Measurements from ENCODE around the gene SIN3B. TPM values are rescaled to one million over a fixed set of nuclear protein-coding genes. Genes with fewer than 3 reads are reported as not detected.

Gene SIN3B
- polyA plus RNA-seq, 3 donors, result 7.2 to 154 (median 10.2) TPM

- DNase-seq, result no peak
- Histone ChIP-seq H3K4me1 (ENCODE audit: control insufficient read depth in 1 of 2, insufficient read depth in 2 of 2, low read length in 2 of 2) (peaks cover 58 to 60% of the 10 kb centered on the region in 2 donors), H3K4me3 (replicated peaks in 1 of 3; ENCODE audit: low read depth in 2 of 3, low read length in 3 of 3) (peak overlapping the region in 1 of 3 experiments; percentile 76), H3K9ac (ENCODE audit: insufficient read depth, low read length, poor library complexity, severe bottlenecking) (no peak overlapping the region), H3K27me3 (ENCODE audit: control insufficient read depth in 2 of 2, insufficient read depth in 2 of 2, low read length in 2 of 2) (peaks cover 0 to 20% of the 10 kb centered on the region in 2 donors), H3K9me3 (replicated peaks in 1 of 2; ENCODE audit: control insufficient read depth in 1 of 2, insufficient read depth in 1 of 2, low read length in 2 of 2) (no peaks in the 10 kb centered on the region), H3K4me2 (replicated peaks; ENCODE audit: extremely low read depth, low read length, poor library complexity, severe bottlenecking) (peak overlapping the region; percentile 78), H3K79me2 (ENCODE audit: insufficient read depth, low read length) (no peaks in the 10 kb centered on the region), H2AFZ (ENCODE audit: insufficient read depth, low read depth, low read length, poor library complexity, severe bottlenecking) (no peak overlapping the region), H3K36me3 (replicated peaks in 1 of 2; ENCODE audit: control insufficient read depth in 1 of 2, insufficient read depth in 2 of 2, low read length in 2 of 2) (no peaks in the 10 kb centered on the region), H4K20me1 (ENCODE audit: insufficient read depth, low read length) (no peaks in the 10 kb centered on the region), H3K27ac (ENCODE audit: low read depth in 1 of 2, low read length in 2 of 2) (no peak overlapping the region)
- TF ChIP-seq CTCF (IDR thresholded peaks at IDR 0.05), result no peak
- intact Hi-C loops (cut with micrococcal nuclease), result loop anchor here in 1 of 2 donors (2.0 to 5.0 kb wide), 2 partner anchors 66 to 120 kb away; no protein-coding TSS in a partner anchor
- 90% methylated on average over 5 of the region's 12 CpGs for WGBS (ENCODE audit: insufficient coverage)
- H3K27me3 Mint-ChIP-seq (ENCODE audit: low read depth in 3 of 3), result peaks cover 19 to 43% (median 35%) of the 10 kb centered on the region in 3 donors
- peaks cover 13 to 15% of the 10 kb centered on the region in 2 donors for H3K36me3 Mint-ChIP-seq
- H3K27ac Mint-ChIP-seq, result peak overlapping the region in 4 of 7 donors; percentile 30 to 74 (median 46)
- H3K4me1 Mint-ChIP-seq, result peaks cover 45% of the 10 kb centered on the region
- H3K4me3 Mint-ChIP-seq, result peak overlapping the region; percentile 66 to 71
- peaks cover 0 to 6% (median 2%) of the 10 kb centered on the region in 7 donors for H3K9me3 Mint-ChIP-seq
These were observed 69.3 kb downstream of the SIN3B start for GRCh38 chr19:16898361-16899015.

- H3K79me2 ChIP-seq (ENCODE audit: insufficient read depth, low read length), result no peaks in the 10 kb centered on the region
- H3K4me3 Mint-ChIP-seq, result peak overlapping the region; percentile 41 to 71
- H3K36me3 ChIP-seq (replicated peaks in 1 of 2; ENCODE audit: control insufficient read depth in 1 of 2, insufficient read depth in 2 of 2, low read length in 2 of 2), result no peaks in the 10 kb centered on the region
- H3K4me2 ChIP-seq (replicated peaks; ENCODE audit: extremely low read depth, low read length, poor library complexity, severe bottlenecking), result peak overlapping the region; percentile 34
- 0% methylated on average over 4 of the region's 7 CpGs for WGBS (ENCODE audit: insufficient coverage)
- peak overlapping the region in 1 of 3 experiments; percentile 23 for H3K4me3 ChIP-seq (replicated peaks in 1 of 3; ENCODE audit: low read depth in 2 of 3, low read length in 3 of 3)
- DNase-seq, result peak; percentile 66 to 73 (median 67)
- H3K9me3 ChIP-seq (replicated peaks in 1 of 2; ENCODE audit: control insufficient read depth in 1 of 2, insufficient read depth in 1 of 2, low read length in 2 of 2), result no peaks in the 10 kb centered on the region
- H3K27me3 ChIP-seq (ENCODE audit: control insufficient read depth in 2 of 2, insufficient read depth in 2 of 2, low read length in 2 of 2), result peaks cover 0 to 9% of the 10 kb centered on the region in 2 donors
- H3K27me3 Mint-ChIP-seq (ENCODE audit: low read depth in 3 of 3), result peaks cover 15 to 33% (median 27%) of the 10 kb centered on the region in 3 donors
- H2AFZ ChIP-seq (ENCODE audit: insufficient read depth, low read depth, low read length, poor library complexity, severe bottlenecking), result peak overlapping the region; percentile 71
- H3K27ac ChIP-seq (ENCODE audit: low read depth in 1 of 2, low read length in 2 of 2), result peak overlapping the region; percentile 17 to 41
- no peak overlapping the region for H3K9ac ChIP-seq (ENCODE audit: insufficient read depth, low read length, poor library complexity, severe bottlenecking)
- peaks cover 10 to 14% of the 10 kb centered on the region in 2 donors for H3K36me3 Mint-ChIP-seq
- H3K9me3 Mint-ChIP-seq, result peaks cover 0 to 7% (median 2%) of the 10 kb centered on the region in 7 donors
- H3K4me1 Mint-ChIP-seq, result peaks cover 36% of the 10 kb centered on the region
- H3K27ac Mint-ChIP-seq, result peak overlapping the region; percentile 15 to 84 (median 78)
- no peaks in the 10 kb centered on the region for H4K20me1 ChIP-seq (ENCODE audit: insufficient read depth, low read length)
- peaks cover 50 to 52% of the 10 kb centered on the region in 2 donors for H3K4me1 ChIP-seq (ENCODE audit: control insufficient read depth in 1 of 2, insufficient read depth in 2 of 2, low read length in 2 of 2)
- intact Hi-C loops (cut with micrococcal nuclease), result loop anchor here in 1 of 2 donors (2.0 to 5.0 kb wide), 2 partner anchors 67 to 121 kb away; no protein-coding TSS in a partner anchor
- peak; percentile 90 for TF ChIP-seq CTCF (IDR thresholded peaks at IDR 0.05)
These were observed 70.4 kb downstream of the SIN3B start for GRCh38 chr19:16899566-16900075.

Measured in CD14-positive monocyte (primary cell).